SK-N-SH (cell line): Measurements from ENCODE around the gene ABI1. TPM values are rescaled to one million over a fixed set of nuclear protein-coding genes. Genes with fewer than 3 reads are reported as not detected.

ENCODE experiments used
- CTCF ChIA-PET: fragments of 300-600, 350-600 bp; formaldehyde crosslinking; extraction: SDS; loops from one replicate; lab custom pipeline; 2021; lab: Yijun Ruan, JAX
- POLR2A ChIA-PET: fragments of 350-600 bp; sonication (Branson Sonifier 250); formaldehyde crosslinking; extraction: SDS; loops from one replicate; lab custom pipeline; 2020; ENCODE audit warnings: antibody characterized with exemption, inconsistent platforms; lab: Yijun Ruan, JAX
- DNase-seq: peaks from one replicate; pipeline ENCODE4 v3.0.0; 2012
- H2AFZ ChIP-seq: fragments of 200-600 bp; sonication (generic); 2 replicates; pipeline ENCODE4 v1.8.1; 2016; ENCODE audit warnings: antibody characterized with exemption, mild to moderate bottlenecking, low read depth
- H3F3A ChIP-seq: fragments of 200-600 bp; sonication (generic); replicated peaks from 2 replicates; pipeline ENCODE3; 2016; ENCODE audit warnings: antibody characterized with exemption, mild to moderate bottlenecking; ENCODE audit not compliant: insufficient read depth
- H3K27ac ChIP-seq, 2 experiments: fragments of 200-500 bp in 1 of 2; fragments of 200-600 bp in 1 of 2; sonication (Bioruptor generic) in 1 of 2; sonication (generic), shearing (Covaris generic) in 1 of 2; 2 replicates each; pipeline versions ENCODE4 v1.5.1 to v1.6.1; 2014 to 2016; ENCODE audit warnings: low read depth in 2 of 2, inconsistent platforms in 1 of 2, low read length in 1 of 2, mild to moderate bottlenecking in 1 of 2, mixed read lengths in 1 of 2
- H3K27me3 ChIP-seq: fragments of 200-600 bp; sonication (generic), shearing (Covaris generic); 2 replicates; pipeline ENCODE4 v1.6.1; 2016; ENCODE audit warnings: mixed run types; ENCODE audit not compliant: insufficient read depth
- H3K36me3 ChIP-seq, 2 experiments: fragments of 200-500 bp in 1 of 2; fragments of 200-600 bp in 1 of 2; sonication (Bioruptor generic) in 1 of 2; sonication (generic) in 1 of 2; replicated peaks in 1 of 2; 2 replicates each; pipeline versions ENCODE3 to v1.5.1; 2014 to 2016; ENCODE audit warnings: low read length in 1 of 2, mild to moderate bottlenecking in 1 of 2; ENCODE audit not compliant: insufficient read depth in 2 of 2, control insufficient read depth in 1 of 2
- H3K4me1 ChIP-seq, 2 experiments: fragments of 200-500 bp in 1 of 2; fragments of 200-600 bp in 1 of 2; sonication (Bioruptor generic) in 1 of 2; sonication (generic), shearing (Covaris generic) in 1 of 2; 2 replicates each; pipeline versions ENCODE4 v1.5.1 to v1.6.1; 2014 to 2016; ENCODE audit warnings: low read depth in 1 of 2, low read length in 1 of 2, mixed run types in 1 of 2; ENCODE audit not compliant: insufficient read depth in 2 of 2, control insufficient read depth in 1 of 2
- H3K4me2 ChIP-seq: fragments of 200-600 bp; sonication (generic), shearing (Covaris generic); 2 replicates; pipeline ENCODE4 v1.6.1; 2017; ENCODE audit warnings: mixed run types
- H3K4me3 ChIP-seq, 2 experiments: fragments of 200-500 bp in 1 of 2; fragments of 200-600 bp in 1 of 2; sonication (Bioruptor generic) in 1 of 2; sonication (generic), shearing (Covaris generic) in 1 of 2; 2 replicates each; pipeline versions ENCODE4 v1.5.1 to v1.8.1; 2014 to 2016; ENCODE audit warnings: low read depth in 2 of 2, inconsistent platforms in 1 of 2, low read length in 1 of 2, mild to moderate bottlenecking in 1 of 2, mixed read lengths in 1 of 2, moderate library complexity in 1 of 2
- H3K79me2 ChIP-seq: fragments of 200-600 bp; sonication (generic); 2 replicates; pipeline ENCODE4 v1.8.1; 2017; ENCODE audit warnings: mild to moderate bottlenecking; ENCODE audit not compliant: insufficient read depth
- H3K9ac ChIP-seq: fragments of 200-600 bp; sonication (generic); 2 replicates; pipeline ENCODE4 v1.6.1; 2017; ENCODE audit warnings: mixed run types
- H3K9me2 ChIP-seq: fragments of 200-600 bp; sonication (generic); 2 replicates; pipeline ENCODE4 v1.6.1; 2017; ENCODE audit warnings: mixed run types
- H3K9me3 ChIP-seq: fragments of 200-600 bp; sonication (generic); 2 replicates; pipeline ENCODE4 v1.6.1; 2017; ENCODE audit warnings: mixed run types, mild to moderate bottlenecking, moderate library complexity
- H4K20me1 ChIP-seq: fragments of 200-600 bp; sonication (generic); 2 replicates; pipeline ENCODE4 v1.6.1; 2017; ENCODE audit warnings: mild to moderate bottlenecking, mixed run types; ENCODE audit not compliant: insufficient read depth
- EZH2phosphoT487 ChIP-seq: fragments of 200-600 bp; sonication (generic); IDR thresholded peaks from 2 replicates; pipeline ENCODE4 v1.6.1; 2017; ENCODE audit warnings: low read depth, mixed run types, mild to moderate bottlenecking, antibody characterized with exemption, moderate library complexity, borderline replicate concordance
- NFIC ChIP-seq: IDR thresholded peaks from 2 replicates; pipeline ENCODE4 v1.4.0; 2012; ENCODE audit warnings: borderline replicate concordance
- PBX3 ChIP-seq: IDR thresholded peaks from 2 replicates; pipeline ENCODE4; 2012
- RXRA ChIP-seq: IDR thresholded peaks from 2 replicates; pipeline ENCODE4 v1.4.0; 2012; ENCODE audit warnings: low read depth, mild to moderate bottlenecking, borderline replicate concordance
- SIN3A ChIP-seq: IDR thresholded peaks from 2 replicates; pipeline ENCODE4 v1.6.1; 2012; ENCODE audit warnings: low read depth, mild to moderate bottlenecking, low read length, moderate library complexity, borderline replicate concordance
- TEAD4 ChIP-seq: IDR thresholded peaks from 2 replicates; pipeline ENCODE4 v1.4.0; 2012; ENCODE audit warnings: mild to moderate bottlenecking, borderline replicate concordance; ENCODE audit not compliant: insufficient read depth
- USF1 ChIP-seq: IDR thresholded peaks from 2 replicates; pipeline ENCODE4 v1.4.0; 2012; ENCODE audit warnings: low read depth, borderline replicate concordance
- USF2 ChIP-seq: fragments of 150-350 bp; IDR thresholded peaks from 2 replicates; pipeline ENCODE4 v1.6.1; 2017; ENCODE audit warnings: antibody characterized with exemption, low read length, low read depth, borderline replicate concordance
- YY1 ChIP-seq: IDR thresholded peaks from 2 replicates; pipeline ENCODE4 v1.4.0; 2012; ENCODE audit warnings: low read depth, mild to moderate bottlenecking
- ZBTB33 ChIP-seq: IDR thresholded peaks from 2 replicates; pipeline ENCODE4 v1.4.0; 2012; ENCODE audit warnings: low read depth, borderline replicate concordance
- WGBS: methylation state at CpG from one replicate; pipeline ENCODE4 v1.1.6; 2017; ENCODE audit warnings: low lambda C conversion rate; 5-methylcytosine and 5-hydroxymethylcytosine counted together
- polyA plus RNA-seq, 3 experiments: library from polyadenylated mRNA; depleted of rRNA; stranded (reverse); fragments of >200 nt; gene quantifications; 2 replicates each; pipeline ENCODE4 v1.2.3, GENCODE V29; 2012

Gene ABI1
- polyA plus RNA-seq, 1 of the 3 experiments (the other 2 are of a cell fraction): 36.7 TPM

- Histone ChIP-seq H3K27me3 (no peaks in the 10 kb centered on the region), H3K79me2 (peaks cover 82% of the 10 kb centered on the region), H3K4me2 (no peak overlapping the region), H3K4me1 (0 out of 4 replicates have a peak, but pooled peaks cover 0 to 6% of the 10 kb centered on the region in 2 experiments), H3K27ac (peak overlapping the region in 1 of 2 experiments; percentile 20; a peak in 1 of 4 replicates), H3K36me3 (no peaks in the 10 kb centered on the region), H3K9me2 (no peaks in the 10 kb centered on the region), H3F3A (peaks cover 14% of the 10 kb centered on the region), H3K4me3 (no peak overlapping the region), H4K20me1 (peaks cover 77% of the 10 kb centered on the region), H2AFZ (no peak overlapping the region), H3K9me3 (no peaks in the 10 kb centered on the region), H3K9ac (no peak overlapping the region)
- ChIA-PET CTCF (interaction anchor here (1.2 to 2.4 kb wide), 3 partner anchors 34 to 79 kb away, joined by 3 to 10 read pairs (median 3); no protein-coding TSS in a partner anchor), POLR2A (no interaction called here)
- WGBS: 72% methylated on average over 2 of the region's 2 CpGs
- no peak for DNase-seq
- TF ChIP-seq YY1: no peak
- 0 out of 2 replicates have a peak, but pooled peaks have one; percentile 17 for TF ChIP-seq PBX3
Measured at GRCh38 chr10:26805567-26806245, 55.1 kb downstream of the ABI1 start.

GRCh38 chr10:26804418-26805393, 56.1 kb downstream of the ABI1 start:
- peaks cover 14% of the 10 kb centered on the region for H3F3A ChIP-seq
- H2AFZ ChIP-seq: no peak overlapping the region
- TF ChIP-seq USF1 (no peak), RXRA (no peak), SIN3A (no peak), EZH2phosphoT487 (no peak), NFIC (no peak), TEAD4 (no peak), ZBTB33 (no peak), USF2 (no peak)
- H3K36me3 ChIP-seq: no peaks in the 10 kb centered on the region
- H3K27me3 ChIP-seq: no peaks in the 10 kb centered on the region
- no peaks in the 10 kb centered on the region for H3K9me3 ChIP-seq
- peaks cover 78% of the 10 kb centered on the region for H4K20me1 ChIP-seq
- peaks cover 84% of the 10 kb centered on the region for H3K79me2 ChIP-seq
- ChIA-PET POLR2A (no interaction called here), CTCF (interaction anchor here (0.7 to 2.4 kb wide), 4 partner anchors 29 to 78 kb away, joined by 3 to 10 read pairs (median 3); no protein-coding TSS in a partner anchor)
- 0 out of 4 replicates have a peak, but pooled peaks cover 0 to 6% of the 10 kb centered on the region in 2 experiments for H3K4me1 ChIP-seq
- no peaks in the 10 kb centered on the region for H3K9me2 ChIP-seq
- H3K4me2 ChIP-seq: no peak overlapping the region
- no peak overlapping the region for H3K27ac ChIP-seq
- no peak overlapping the region for H3K9ac ChIP-seq
- WGBS: 91% methylated on average over 4 of the region's 4 CpGs
- no peak overlapping the region for H3K4me3 ChIP-seq
- no peak for DNase-seq
